Ishikawa (cell line): ENCODE measurements around the gene OTUB2.

Experiments
- CEBPB ChIP-seq: IDR thresholded peaks from 2 replicates; pipeline ENCODE4 v1.6.1; 2012
- CREB1 ChIP-seq: IDR thresholded peaks from 2 replicates; pipeline ENCODE4 v1.6.1; 2012; ENCODE audit warnings: low read depth
- EGR1 ChIP-seq: IDR thresholded peaks from 2 replicates; pipeline ENCODE4 v1.6.1; 2012
- EP300 ChIP-seq: IDR thresholded peaks from 2 replicates; pipeline ENCODE4 v1.6.1; 2012; ENCODE audit warnings: borderline replicate concordance
- FOXM1 ChIP-seq: IDR thresholded peaks from 2 replicates; pipeline ENCODE4 v1.6.1; 2012; ENCODE audit warnings: low read depth, borderline replicate concordance
- NFIC ChIP-seq: IDR thresholded peaks from 2 replicates; pipeline ENCODE4 v1.6.1; 2012
- RAD21 ChIP-seq: IDR thresholded peaks from 2 replicates; pipeline ENCODE4 v1.6.1; 2012; ENCODE audit warnings: low read depth
- TCF12 ChIP-seq: IDR thresholded peaks from 2 replicates; pipeline ENCODE4 v1.6.1; 2012; ENCODE audit warnings: low read depth
- TEAD4 ChIP-seq: IDR thresholded peaks from 2 replicates; pipeline ENCODE4 v1.6.1; 2012
- ZBTB7A ChIP-seq: IDR thresholded peaks from 2 replicates; pipeline ENCODE4 v1.6.1; 2012; ENCODE audit warnings: low read depth
- TF ChIP-seq, protein P1 (sequence below): IDR thresholded peaks from 2 replicates; pipeline ENCODE4 v1.6.1; 2012
- TF ChIP-seq, protein P2 (sequence below): IDR thresholded peaks from 2 replicates; pipeline ENCODE4 v1.6.1; 2012; ENCODE audit warnings: low read depth, mild to moderate bottlenecking
- TF ChIP-seq, protein P3 (sequence below): IDR thresholded peaks from 2 replicates; pipeline ENCODE4 v1.6.1; 2012

OTUB2 gene

DNA sequence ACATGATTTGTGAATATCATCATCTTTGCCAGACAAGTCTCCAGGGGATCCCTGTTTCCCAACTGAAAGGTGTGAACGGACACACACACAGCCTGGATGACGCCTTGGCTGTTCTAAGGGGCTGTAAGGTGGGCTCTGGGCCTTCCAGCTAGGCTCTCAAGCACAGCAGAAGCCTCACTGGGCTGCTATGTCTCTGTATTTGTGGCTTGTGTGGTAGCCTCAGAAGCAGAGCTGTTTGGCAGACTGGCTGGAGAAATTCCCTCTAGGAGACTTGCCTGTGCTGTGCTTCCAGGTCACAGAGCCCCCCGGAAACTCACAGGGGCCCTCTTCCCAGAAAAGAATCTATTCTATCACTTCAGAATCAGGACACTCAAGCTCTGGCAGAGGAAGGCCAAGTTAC lies 21.4 kb downstream of the OTUB2 start:
- TF ChIP-seq FOXM1 (no peak), TEAD4 (no peak), EP300 (no peak), CREB1 (no peak), EGR1 (no peak), CEBPB (no peak), NFIC (no peak), ZBTB7A (no peak), TCF12 (no peak)
- TF ChIP-seq, protein P1, sequence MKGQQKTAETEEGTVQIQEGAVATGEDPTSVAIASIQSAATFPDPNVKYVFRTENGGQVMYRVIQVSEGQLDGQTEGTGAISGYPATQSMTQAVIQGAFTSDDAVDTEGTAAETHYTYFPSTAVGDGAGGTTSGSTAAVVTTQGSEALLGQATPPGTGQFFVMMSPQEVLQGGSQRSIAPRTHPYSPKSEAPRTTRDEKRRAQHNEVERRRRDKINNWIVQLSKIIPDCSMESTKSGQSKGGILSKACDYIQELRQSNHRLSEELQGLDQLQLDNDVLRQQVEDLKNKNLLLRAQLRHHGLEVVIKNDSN = no peak
- TF ChIP-seq, protein P2, sequence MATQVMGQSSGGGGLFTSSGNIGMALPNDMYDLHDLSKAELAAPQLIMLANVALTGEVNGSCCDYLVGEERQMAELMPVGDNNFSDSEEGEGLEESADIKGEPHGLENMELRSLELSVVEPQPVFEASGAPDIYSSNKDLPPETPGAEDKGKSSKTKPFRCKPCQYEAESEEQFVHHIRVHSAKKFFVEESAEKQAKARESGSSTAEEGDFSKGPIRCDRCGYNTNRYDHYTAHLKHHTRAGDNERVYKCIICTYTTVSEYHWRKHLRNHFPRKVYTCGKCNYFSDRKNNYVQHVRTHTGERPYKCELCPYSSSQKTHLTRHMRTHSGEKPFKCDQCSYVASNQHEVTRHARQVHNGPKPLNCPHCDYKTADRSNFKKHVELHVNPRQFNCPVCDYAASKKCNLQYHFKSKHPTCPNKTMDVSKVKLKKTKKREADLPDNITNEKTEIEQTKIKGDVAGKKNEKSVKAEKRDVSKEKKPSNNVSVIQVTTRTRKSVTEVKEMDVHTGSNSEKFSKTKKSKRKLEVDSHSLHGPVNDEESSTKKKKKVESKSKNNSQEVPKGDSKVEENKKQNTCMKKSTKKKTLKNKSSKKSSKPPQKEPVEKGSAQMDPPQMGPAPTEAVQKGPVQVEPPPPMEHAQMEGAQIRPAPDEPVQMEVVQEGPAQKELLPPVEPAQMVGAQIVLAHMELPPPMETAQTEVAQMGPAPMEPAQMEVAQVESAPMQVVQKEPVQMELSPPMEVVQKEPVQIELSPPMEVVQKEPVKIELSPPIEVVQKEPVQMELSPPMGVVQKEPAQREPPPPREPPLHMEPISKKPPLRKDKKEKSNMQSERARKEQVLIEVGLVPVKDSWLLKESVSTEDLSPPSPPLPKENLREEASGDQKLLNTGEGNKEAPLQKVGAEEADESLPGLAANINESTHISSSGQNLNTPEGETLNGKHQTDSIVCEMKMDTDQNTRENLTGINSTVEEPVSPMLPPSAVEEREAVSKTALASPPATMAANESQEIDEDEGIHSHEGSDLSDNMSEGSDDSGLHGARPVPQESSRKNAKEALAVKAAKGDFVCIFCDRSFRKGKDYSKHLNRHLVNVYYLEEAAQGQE = no peak
- TF ChIP-seq, protein P3, sequence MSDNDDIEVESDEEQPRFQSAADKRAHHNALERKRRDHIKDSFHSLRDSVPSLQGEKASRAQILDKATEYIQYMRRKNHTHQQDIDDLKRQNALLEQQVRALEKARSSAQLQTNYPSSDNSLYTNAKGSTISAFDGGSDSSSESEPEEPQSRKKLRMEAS = no peak

DNA sequence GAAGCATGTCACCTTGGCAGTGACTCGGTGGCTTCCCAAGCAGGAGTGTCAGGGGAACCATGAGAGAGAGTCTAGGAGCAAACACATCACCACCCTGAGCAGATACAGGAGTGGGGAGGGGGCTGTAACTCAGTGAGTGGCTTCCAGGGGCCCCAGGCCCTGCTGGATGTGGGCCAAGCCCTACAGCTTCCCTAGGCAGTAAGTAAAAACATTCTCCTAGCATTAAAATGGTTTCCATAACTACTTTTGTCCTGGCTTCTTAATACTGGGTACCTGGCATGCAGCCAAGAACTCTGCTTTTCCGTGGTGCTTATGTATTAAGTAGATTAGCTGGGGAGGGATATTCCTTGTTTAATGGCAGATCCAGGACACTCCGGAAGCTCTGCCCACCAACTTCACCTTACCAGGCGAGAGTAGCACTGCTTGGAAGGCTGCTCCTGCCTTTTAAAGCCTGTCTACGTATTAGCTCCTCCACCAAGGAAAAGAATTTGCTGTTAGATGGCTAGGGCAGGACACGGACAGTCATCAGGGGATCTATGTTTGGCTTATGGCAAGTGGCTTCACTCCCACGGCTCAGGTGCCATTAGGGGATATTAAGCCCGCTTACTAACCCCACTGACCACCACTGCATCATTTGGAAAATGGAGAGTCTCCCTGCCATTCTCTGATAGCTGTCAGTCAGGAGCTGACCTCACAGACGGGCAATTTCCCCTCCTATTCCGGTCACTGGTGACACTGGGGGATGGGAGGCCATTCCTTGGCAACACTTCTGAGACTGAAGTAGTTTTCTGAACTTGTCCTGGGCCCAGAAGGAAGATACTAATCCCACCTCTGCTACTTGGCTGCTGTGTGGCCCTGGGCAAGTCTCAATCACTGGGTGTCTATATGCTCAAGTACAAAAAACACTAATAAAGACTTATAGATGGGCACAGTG lies 22.8 kb downstream of the OTUB2 start:
- TF ChIP-seq ZBTB7A (no peak), NFIC (peak; percentile 51)

DNA sequence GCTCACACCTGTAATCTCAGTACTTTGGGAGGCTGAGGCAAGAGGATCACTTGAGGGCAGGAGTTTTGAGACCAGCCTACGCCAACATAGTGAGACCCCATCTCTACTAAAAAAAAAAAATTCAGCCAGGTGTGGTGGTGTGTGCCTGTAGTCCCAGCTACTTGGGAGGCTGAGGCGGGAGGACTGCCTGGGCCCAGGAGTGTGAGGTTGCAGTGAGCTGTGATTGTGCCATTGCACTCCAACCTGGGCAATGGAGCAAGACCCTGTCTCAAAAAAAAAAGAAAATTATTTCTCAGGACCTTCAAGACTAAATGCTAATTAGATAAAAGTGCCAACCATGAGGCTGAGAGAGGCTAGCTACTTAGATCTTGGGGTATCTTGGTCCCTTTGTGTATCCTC lies 23.5 kb downstream of the OTUB2 start:
- TF ChIP-seq, protein P1 = no peak
- no peak for TF ChIP-seq RAD21
- no peak for TF ChIP-seq EP300
- no peak for TF ChIP-seq ZBTB7A
- no peak for TF ChIP-seq FOXM1
- no peak for TF ChIP-seq CEBPB

DNA sequence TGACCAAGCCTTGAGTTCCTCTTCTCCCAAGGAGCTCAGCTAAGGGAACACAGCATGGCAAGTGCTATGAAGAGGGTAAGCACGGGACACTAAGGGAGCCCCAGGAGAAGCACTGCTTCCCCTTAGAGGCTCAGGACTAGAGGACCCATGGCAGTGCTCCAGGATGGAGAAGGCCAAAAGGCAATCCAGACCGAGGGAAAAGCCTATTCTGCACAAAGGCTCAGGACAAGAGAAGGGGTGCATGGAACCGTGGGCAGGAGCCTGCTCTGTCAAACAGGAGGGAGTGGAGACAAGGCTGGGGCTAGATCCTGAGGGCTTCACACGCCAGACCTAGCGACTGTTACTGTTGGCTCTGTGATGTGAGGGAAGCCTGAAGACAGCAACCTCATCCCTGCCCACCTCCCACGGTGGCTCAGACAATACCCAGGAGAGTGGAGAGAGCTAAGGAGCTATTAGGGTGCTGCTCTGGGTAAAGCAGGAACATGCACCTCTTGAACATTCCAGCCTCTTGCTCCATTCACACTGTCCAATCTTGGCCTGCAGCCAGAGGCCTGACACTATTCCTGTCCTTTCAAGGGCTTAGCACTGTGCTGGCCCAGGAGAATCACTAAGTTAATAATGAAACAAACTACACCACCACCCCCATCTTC lies 24.2 kb downstream of the OTUB2 start:
- no peak for TF ChIP-seq EP300
- TF ChIP-seq, protein P1 = no peak
- no peak for TF ChIP-seq FOXM1
- no peak for TF ChIP-seq CREB1
- TF ChIP-seq, protein P2 = no peak
- no peak for TF ChIP-seq EGR1

DNA sequence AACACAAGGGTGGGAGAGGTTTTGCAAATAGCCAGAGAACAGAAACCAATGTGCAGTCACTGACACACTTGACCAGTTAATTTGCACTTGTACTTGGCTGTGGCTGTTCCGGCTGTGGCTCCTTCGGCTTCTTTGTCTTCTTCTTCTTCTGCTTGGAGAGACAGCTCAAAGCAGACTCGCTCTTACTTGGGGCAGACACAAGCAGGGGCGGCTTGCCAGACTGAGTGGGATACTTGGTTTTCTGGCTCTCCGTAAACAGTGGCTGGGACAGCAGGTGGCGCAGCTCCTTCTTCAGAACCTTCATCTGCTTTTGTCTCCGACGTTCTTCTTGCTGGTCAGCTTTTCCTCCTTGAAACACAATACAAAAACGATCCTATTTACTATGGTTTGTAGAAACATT lies 25.0 kb downstream of the OTUB2 start:
- 0 out of 2 replicates have a peak, but pooled peaks have one; percentile 11 for TF ChIP-seq RAD21
- no peak for TF ChIP-seq CREB1

DNA sequence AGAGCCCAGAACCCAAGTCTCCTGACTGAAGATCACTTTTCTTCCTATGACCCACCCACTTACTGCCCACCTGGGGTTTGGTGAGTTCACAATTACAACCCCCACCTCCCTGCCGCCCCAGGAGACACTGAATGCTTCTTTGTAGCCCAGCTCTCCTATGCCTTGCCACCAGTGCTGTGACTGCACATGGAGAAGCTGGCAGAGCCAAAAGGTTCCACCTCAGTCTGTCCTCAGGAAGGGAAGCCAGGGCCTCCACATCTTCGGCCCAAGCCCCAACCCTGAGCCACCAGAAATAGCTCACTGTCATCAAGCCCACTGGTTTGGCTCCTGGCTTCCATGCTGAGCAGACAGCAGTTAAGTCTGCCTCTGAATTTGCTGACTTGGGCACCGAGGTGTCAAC lies 25.6 kb downstream of the OTUB2 start:
- TF ChIP-seq CREB1 = no peak
- TF ChIP-seq CEBPB = no peak
- TF ChIP-seq, protein P3 = no peak
- no peak for TF ChIP-seq TCF12
- no peak for TF ChIP-seq RAD21
- TF ChIP-seq, protein P2 = no peak
- TF ChIP-seq TEAD4 = no peak
